Stimulated activated CD4-positive, alpha-beta T cell treated with anti-CD3 and anti-CD28 coated beads, Interleukin-15, amount 100 ng/mL, for 48 hours (primary cell): ENCODE data around the gene TESK2.
"Not testable (repeated sequence)": the region's sequence is repeated elsewhere in the genome, so short reads cannot be mapped to it uniquely, and the experiment has no call there.

Experiments
- DNase-seq, 2 donors: peaks; one replicate each; pipeline ENCODE4 v3.0.0-alpha.2; 2020; ENCODE audit warnings: low read depth in 2 of 2

The TESK2 gene

DNA sequence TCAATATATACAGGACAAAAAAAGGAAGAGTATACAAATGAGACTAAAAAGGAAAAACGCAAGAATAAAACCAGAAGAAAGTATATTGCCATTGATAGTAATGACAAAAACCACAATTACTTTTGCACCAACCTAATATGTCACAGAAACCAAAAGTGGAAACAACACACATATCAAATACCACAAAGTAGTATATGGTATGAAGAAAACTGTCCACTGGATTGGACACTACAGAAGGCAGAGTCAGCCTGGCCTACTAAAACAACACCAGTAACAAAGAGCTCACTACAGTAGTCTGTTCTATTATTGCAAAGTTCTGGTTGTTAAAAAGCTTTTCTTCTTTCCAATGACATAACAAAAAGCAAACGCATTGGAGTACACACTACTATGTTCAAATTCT lies 17.7 kb downstream of the TESK2 start:
- no peak for DNase-seq

DNA sequence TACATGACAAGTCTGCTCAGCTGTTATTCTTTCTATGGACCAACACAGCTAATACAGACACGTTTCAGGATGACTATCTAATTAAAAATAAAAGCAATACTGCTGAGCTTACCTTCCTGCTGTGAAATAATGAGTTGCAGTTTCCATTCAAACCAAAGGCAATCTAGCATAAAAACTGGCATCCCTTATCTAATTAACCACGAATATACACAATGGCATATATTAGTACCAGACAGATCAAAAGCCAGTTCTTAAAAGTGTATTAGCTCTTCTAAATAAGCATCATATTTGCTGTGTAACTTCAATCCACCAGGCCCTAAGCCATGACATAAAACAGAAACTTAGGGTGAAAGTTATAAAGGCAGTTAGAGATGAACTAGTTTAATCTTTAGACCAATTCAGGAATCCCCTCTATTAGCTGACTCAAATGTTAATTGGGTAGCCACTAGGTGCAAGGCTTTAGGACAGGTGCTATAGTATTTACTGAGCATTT lies 20.6 kb downstream of the TESK2 start:
- DNase-seq: no peak

- DNase-seq: not testable (repeated sequence)
Measured at GRCh38 chr1:45467353-45467752, 23.6 kb downstream of the TESK2 start.

DNA sequence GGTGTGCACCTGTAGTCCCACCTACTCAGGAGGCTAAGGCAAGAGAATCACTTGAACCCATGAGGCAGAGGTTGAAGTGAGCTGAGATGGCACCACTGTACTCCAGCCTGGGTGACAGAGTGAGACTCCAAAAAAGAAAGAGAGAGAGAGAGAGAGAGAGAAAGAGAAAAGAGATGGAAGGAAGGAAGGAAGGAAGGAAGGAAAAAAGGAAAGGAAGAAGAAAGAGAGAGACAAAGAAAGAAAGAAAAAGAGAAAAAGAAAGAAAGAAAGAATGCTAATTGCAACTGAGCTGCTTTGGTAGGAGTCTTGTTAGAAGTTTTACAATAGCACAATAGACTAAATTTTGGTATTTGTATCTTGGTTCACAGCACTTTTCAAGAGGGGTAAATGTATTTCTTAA lies 25.7 kb downstream of the TESK2 start:
- DNase-seq: no peak

DNA sequence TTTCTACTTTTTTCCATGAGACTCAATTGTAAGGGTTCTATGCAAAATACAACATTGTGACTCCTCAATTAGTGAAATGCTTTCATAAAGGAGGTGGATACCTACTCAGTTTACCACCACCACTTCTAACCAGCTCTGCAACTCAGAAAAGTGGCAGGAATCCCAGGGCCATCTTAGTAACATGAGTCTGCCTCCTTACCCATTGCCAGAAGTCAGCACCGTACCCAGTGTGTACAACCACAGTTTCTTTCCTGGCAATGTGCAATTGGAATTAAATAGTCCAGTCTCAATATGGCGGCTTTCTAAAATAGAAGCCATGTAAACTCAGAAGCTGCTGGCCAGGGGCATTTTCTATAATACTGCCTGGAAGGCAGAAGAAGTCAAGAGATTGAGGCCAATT lies 32.1 kb downstream of the TESK2 start:
- no peak for DNase-seq

GRCh38 chr1:45456531-45456930 lies 34.4 kb downstream of the TESK2 start:
- DNase-seq: no peak

- no peak for DNase-seq
Measured at GRCh38 chr1:45455162-45455561, 35.8 kb downstream of the TESK2 start.

- DNase-seq: no peak
Measured at GRCh38 chr1:45454464-45454863, 36.5 kb downstream of the TESK2 start.

DNA sequence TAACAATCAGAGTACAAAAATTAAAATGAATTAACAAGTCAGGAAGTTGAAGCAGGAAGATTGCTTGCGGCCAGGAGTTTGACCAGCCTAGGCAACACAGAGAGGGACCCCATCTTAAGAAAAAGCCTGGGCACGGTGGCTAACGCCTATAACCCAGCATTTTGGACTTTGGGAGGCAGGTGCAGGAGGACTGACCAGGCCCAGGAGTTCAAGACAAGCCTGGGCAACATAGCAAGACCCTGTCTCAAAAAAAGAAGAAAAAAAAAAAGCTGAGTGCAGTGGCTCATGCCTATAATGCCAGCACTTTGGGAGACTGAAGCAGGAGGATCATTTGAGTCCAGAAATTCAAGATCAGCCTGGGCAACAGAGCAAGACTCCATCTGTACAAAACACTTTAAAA lies 38.5 kb downstream of the TESK2 start:
- no peak for DNase-seq

- no peak for DNase-seq
Measured at GRCh38 chr1:45448357-45448756, 42.6 kb downstream of the TESK2 start.

DNA sequence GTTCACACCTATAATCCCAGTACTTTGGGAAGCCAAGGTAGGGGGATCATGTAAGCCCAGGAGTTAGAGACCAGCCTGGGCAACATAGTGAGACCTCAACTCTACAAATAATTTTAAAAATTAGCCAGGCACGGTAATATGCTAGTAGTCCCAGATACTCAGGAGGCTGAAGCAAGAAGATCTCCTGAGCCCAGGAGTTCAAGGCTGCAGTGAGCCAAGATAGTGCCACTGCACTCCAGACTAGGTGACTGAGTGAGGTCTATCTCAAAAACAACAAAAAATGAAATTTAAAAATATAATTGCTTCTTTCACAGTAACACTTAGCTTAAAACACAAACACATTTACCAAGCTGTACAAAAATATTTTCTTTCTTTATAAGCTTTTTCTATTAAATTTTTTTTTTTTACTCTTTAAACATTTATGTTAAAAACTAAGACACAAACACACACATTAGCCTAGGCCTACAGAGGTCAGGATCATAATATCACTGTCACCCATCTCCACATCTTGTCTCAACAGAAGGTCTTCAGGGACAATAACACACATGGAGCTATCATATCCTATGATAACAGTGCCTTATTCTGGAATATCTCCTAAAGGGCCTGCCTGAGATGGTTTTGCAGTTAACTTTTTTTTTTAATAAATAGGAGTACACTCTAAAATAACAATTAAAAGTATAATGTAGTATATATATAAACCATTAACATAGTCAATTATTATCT lies 43.9 kb downstream of the TESK2 start:
- DNase-seq: no peak

GRCh38 chr1:45446530-45446929 lies 44.4 kb downstream of the TESK2 start:
- DNase-seq: no peak

GRCh38 chr1:45444609-45445131 lies 46.3 kb downstream of the TESK2 start:
- DNase-seq: no peak

DNA sequence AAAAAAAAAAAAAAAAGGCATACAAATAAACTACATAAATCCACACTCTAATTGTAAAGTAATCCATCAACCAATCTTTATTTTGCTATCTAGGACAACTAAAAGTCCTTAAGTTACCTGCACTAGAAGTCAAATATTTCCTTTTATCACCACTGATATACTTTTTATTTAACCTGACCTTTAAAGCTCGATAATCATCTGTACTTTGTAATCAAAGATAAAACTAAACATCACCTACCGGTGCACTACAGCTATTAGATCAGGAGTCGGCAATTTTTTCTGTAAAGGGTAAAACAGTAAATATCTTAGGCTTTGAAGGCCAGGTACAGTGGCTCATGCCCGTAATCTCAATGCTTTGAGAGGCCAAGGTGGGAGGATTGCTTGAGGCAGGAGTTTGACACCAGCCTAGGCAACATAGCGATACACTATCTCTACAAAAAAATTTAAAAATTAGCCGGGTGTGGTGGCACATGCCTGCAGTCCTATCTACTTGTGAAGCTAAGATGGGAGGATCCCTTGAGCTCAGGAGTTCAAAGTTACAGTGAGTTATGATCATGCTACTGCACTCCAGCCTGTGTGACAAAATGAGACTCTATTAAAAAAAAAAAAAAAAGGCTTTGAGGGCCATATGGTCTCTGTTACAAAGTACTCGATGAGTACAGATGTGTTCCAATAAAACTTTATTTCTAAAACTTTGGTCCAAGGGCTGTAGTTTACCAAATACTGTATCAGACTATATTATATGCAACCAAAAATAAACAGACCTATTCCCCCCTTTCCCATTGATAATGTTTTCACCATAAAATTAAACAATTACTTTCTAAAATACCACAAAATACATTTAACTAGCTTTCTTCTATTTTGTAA lies 47.1 kb downstream of the TESK2 start:
- no peak for DNase-seq

DNA sequence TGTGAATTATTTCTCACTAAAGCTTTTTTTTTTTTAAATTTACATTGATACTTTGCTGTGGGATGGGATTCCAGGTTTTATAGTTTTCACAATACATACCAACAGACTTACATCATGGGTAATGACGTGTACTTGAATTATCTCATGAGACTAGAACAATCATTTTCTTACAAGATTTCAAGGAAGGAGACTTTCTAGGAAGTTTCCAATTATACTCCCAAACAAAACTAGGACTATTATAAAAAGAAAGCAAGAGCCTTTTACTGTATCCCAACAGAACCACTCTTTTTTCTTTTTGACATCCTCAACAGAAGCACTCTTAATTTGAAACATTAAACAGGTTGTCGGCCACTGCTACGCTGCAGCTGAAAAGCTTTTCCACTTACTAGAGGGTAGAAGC lies 48.7 kb downstream of the TESK2 start:
- no peak for DNase-seq

- DNase-seq: no peak
Measured at GRCh38 chr1:45437323-45437722, 53.6 kb downstream of the TESK2 start.

DNA sequence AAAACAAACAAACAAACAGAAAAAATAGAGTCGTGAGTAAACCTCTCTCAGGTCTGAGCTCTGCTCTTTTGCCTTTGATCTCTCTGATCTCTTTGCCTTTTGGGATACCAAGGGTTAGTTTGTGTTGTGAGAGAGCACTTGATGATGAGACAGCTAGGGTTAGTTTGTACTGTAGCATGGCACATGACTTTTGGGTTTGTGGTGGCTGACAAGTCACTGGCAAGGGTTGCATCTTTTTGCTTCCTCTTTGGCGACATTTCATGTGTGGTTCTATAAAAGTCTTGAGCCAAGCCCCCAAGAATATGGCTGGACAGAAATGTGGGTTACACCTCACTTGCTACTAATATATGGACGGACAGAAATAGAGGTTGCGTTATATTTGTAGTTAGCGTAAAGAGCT lies 60.5 kb downstream of the TESK2 start:
- no peak for DNase-seq

DNA sequence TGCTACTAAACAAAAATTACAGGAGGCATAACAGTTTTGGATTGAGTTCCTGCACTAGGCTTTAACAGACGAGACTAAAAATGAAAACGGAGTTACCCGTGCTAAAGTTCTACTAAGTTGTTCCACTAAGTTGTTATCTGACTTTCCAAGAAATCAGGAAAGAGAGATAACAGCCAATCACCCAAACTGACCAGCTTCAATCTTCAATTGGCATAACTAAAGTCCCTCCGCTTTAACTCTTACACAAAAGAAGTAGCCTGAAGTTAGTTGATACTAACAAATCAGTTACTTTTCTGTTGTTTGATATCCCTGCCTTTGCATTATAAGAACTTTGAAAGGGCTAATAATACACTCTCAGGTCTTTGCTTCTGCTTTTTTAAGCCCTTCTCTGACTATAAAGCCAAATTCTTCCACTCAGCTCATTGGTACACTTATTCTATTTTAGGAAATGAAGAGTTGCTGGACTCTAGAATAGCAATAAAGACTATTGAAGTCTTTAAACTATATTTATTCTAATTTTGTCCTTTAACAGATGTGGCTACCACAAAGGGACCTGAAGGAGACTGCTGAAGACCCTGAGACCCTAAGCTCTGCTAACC lies 61.3 kb downstream of the TESK2 start:
- no peak for DNase-seq

DNA sequence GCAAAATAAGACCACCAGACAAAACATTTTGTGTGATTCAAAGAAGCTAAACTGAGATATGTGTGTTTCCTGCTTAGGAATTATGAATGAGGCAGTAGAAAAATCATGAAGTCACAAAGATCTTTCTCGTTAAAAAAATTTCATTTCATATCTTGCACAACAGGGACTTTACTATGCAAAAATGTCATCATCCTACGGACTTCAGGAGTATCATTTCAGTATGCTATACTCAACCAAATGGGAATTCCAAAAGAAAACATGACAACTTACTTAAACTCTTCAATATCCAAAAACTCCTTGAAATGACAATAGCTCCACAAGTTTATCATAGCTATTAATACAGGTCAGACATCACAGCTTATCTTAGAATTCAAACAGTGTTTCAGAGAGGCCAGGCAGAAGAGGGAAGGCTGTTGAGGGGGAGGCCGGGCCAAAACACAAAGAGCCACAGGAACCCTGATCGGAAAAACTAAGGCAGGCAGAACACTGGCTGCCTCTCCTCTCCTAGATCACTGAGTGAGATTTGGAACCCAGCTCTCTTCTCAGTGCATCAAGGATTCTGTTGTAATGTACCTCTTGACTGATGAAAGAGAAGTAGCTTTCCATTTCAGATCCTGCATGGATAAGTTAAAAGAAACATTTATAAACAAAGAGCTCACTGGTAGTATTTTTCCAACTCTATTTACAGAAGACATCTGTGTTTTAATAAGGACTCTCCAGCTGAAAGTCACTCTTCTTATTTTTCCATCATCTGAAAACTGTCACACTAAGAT lies 66.9 kb downstream of the TESK2 start:
- DNase-seq: no peak

GRCh38 chr1:45421935-45422334 lies 69.0 kb downstream of the TESK2 start:
- no peak for DNase-seq

- no peak for DNase-seq
Measured at GRCh38 chr1:45414746-45415145, 76.2 kb downstream of the TESK2 start.

DNA sequence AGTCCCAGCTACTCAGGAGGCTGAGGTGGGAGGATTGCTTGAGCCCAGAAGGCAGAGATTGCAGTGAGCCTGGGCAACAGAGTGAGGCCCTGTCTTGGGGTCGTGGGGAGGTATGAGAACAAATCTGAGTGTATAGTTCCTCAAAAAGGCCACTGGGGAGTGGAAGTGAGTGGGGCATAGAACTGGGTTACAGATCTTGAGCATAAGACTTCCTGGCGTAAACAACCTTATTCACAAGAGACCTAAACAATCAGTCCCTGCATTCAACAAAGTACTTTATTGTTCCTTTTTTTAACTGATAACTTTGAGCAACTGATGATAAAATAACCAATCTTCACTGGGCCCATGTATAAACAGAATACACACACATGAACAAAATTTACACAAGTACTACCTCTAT lies 78.1 kb downstream of the TESK2 start:
- DNase-seq: no peak
